WERI-Rb-1 (cell line): ENCODE data around the gene TSPEAR.

Experiments used
- DNase-seq: peaks from one replicate; pipeline ENCODE4 v3.0.0-alpha.2; 2020
- H3K27ac ChIP-seq: fragments of 250-450 bp; sonication (Bioruptor Pico); 2 replicates; pipeline ENCODE4 v1.5.1; 2020; ENCODE audit warnings: mild to moderate bottlenecking, moderate library complexity
- H3K27me3 ChIP-seq: fragments of 250-450 bp; sonication (Bioruptor Pico); 2 replicates; pipeline ENCODE4 v1.5.1; 2021; ENCODE audit warnings: mild to moderate bottlenecking, low read depth, moderate library complexity; ENCODE audit not compliant: insufficient read depth, severe bottlenecking
- H3K36me3 ChIP-seq: fragments of 250-450 bp; sonication (Bioruptor Pico); 2 replicates; pipeline ENCODE4 v1.5.1; 2020; ENCODE audit warnings: mild to moderate bottlenecking, moderate library complexity
- H3K4me3 ChIP-seq: 2 replicates; pipeline ENCODE4 v1.5.1; 2011; ENCODE audit warnings: low read depth, mild to moderate bottlenecking, control low read depth, low read length
- H3K9me3 ChIP-seq: fragments of 250-450 bp; sonication (Bioruptor Pico); 2 replicates; pipeline ENCODE4 v1.5.1; 2021; ENCODE audit warnings: mild to moderate bottlenecking, moderate library complexity; ENCODE audit not compliant: severe bottlenecking
- CTCF ChIP-seq: IDR thresholded peaks from 2 replicates; pipeline ENCODE4 v1.5.1; 2011; ENCODE audit warnings: low read depth, mild to moderate bottlenecking, control low read depth, inconsistent platforms, low read length

The TSPEAR gene

GRCh38 chr21:44548381-44548780 is 163.0 kb downstream of the TSPEAR start:
- no peak for DNase-seq
- Histone ChIP-seq H3K27ac (no peak overlapping the region; the same call in 1 of the 2 replicates), H3K4me3 (no peak overlapping the region), H3K9me3 (peaks cover 15% of the 10 kb centered on the region), H3K27me3 (no peaks in the 10 kb centered on the region), H3K36me3 (no peaks in the 10 kb centered on the region)
- no peak for TF ChIP-seq CTCF

GRCh38 chr21:44547656-44548331 is 163.6 kb downstream of the TSPEAR start:
- no peak for DNase-seq
- Histone ChIP-seq H3K27me3 (no peaks in the 10 kb centered on the region), H3K4me3 (no peak overlapping the region), H3K9me3 (peaks cover 20% of the 10 kb centered on the region), H3K36me3 (no peaks in the 10 kb centered on the region), H3K27ac (no peak overlapping the region)
- TF ChIP-seq CTCF, result no peak

GRCh38 chr21:44544566-44544965 is 166.8 kb downstream of the TSPEAR start:
- no peak for DNase-seq
- H3K36me3 ChIP-seq, result no peaks in the 10 kb centered on the region
- H3K27ac ChIP-seq, result no peak overlapping the region
- peaks cover 26% of the 10 kb centered on the region for H3K9me3 ChIP-seq
- TF ChIP-seq CTCF, result no peak
- no peak overlapping the region for H3K4me3 ChIP-seq
- no peaks in the 10 kb centered on the region for H3K27me3 ChIP-seq

GRCh38 chr21:44542716-44543115 is 168.7 kb downstream of the TSPEAR start:
- no peak for TF ChIP-seq CTCF
- H3K4me3 ChIP-seq, result no peak overlapping the region
- H3K27ac ChIP-seq, result no peak overlapping the region
- peaks cover 24% of the 10 kb centered on the region for H3K9me3 ChIP-seq
- no peaks in the 10 kb centered on the region for H3K36me3 ChIP-seq
- no peaks in the 10 kb centered on the region for H3K27me3 ChIP-seq
- DNase-seq, result no peak

- TF ChIP-seq CTCF, result no peak
- H3K27ac ChIP-seq, result no peak overlapping the region
- no peaks in the 10 kb centered on the region for H3K27me3 ChIP-seq
- no peak for DNase-seq
- H3K36me3 ChIP-seq, result no peaks in the 10 kb centered on the region
- H3K9me3 ChIP-seq, result peaks cover 13% of the 10 kb centered on the region
- H3K4me3 ChIP-seq, result no peak overlapping the region
Observed at GRCh38 chr21:44540741-44541288, 170.6 kb downstream of the TSPEAR start.
